ENCODE results near the gene DLGAP1.

DLGAP1 gene

GRCh38 chr18:3930126-3931012 lies 524.7 kb downstream of the DLGAP1 start:
- no peak for FAIRE-seq

- FAIRE-seq: no peak
These were observed 530.7 kb downstream of the DLGAP1 start for GRCh38 chr18:3924455-3924854.

GRCh38 chr18:3923750-3924149 lies 531.4 kb downstream of the DLGAP1 start:
- FAIRE-seq: no peak

GRCh38 chr18:3921826-3922225 lies 533.3 kb downstream of the DLGAP1 start:
- no peak for FAIRE-seq

GRCh38 chr18:3920832-3921231 lies 534.3 kb downstream of the DLGAP1 start:
- no peak for FAIRE-seq

GRCh38 chr18:3919396-3920061 lies 535.6 kb downstream of the DLGAP1 start:
- no peak for FAIRE-seq

GRCh38 chr18:3916082-3916481 lies 539.0 kb downstream of the DLGAP1 start:
- FAIRE-seq: no peak

- FAIRE-seq: no peak
These were observed 540.1 kb downstream of the DLGAP1 start for GRCh38 chr18:3914833-3915610.

GRCh38 chr18:3914109-3914508 lies 541.0 kb downstream of the DLGAP1 start:
- FAIRE-seq: no peak

GRCh38 chr18:3912705-3913104 lies 542.4 kb downstream of the DLGAP1 start:
- no peak for FAIRE-seq

- no peak for FAIRE-seq
These were observed 543.7 kb downstream of the DLGAP1 start for GRCh38 chr18:3911413-3911812.

GRCh38 chr18:3910512-3910911 lies 544.6 kb downstream of the DLGAP1 start:
- no peak for FAIRE-seq

- FAIRE-seq: no peak
These were observed 547.2 kb downstream of the DLGAP1 start for GRCh38 chr18:3907955-3908354.

- FAIRE-seq: no peak
These were observed 548.9 kb downstream of the DLGAP1 start for GRCh38 chr18:3906116-3906750.

GRCh38 chr18:3903337-3903736 lies 551.8 kb downstream of the DLGAP1 start:
- no peak for FAIRE-seq

GRCh38 chr18:3902676-3903075 lies 552.4 kb downstream of the DLGAP1 start:
- no peak for FAIRE-seq

- no peak for FAIRE-seq
These were observed 553.3 kb downstream of the DLGAP1 start for GRCh38 chr18:3901811-3902210.

GRCh38 chr18:3901042-3901441 lies 554.1 kb downstream of the DLGAP1 start:
- no peak for FAIRE-seq

- FAIRE-seq: no peak
These were observed 554.8 kb downstream of the DLGAP1 start for GRCh38 chr18:3900327-3900726.

GRCh38 chr18:3898861-3899613 lies 556.1 kb downstream of the DLGAP1 start:
- FAIRE-seq: no peak

GRCh38 chr18:3892152-3892551 lies 563.0 kb downstream of the DLGAP1 start:
- FAIRE-seq: no peak

- no peak for FAIRE-seq
These were observed 563.9 kb downstream of the DLGAP1 start for GRCh38 chr18:3891245-3891644.
